GM12892 (cell line): ENCODE measurements around the gene EFNB3.

Experiments used
- POLR2A ChIP-seq: IDR thresholded peaks from 2 replicates; pipeline ENCODE4 v1.6.1; 2011; ENCODE audit warnings: low read depth, low read length, control low read depth
- TAF1 ChIP-seq: IDR thresholded peaks from 2 replicates; pipeline ENCODE4 v1.6.1; 2011; ENCODE audit warnings: low read depth, mild to moderate bottlenecking, control low read depth, low read length, borderline replicate concordance

GRCh38 chr17:7695586-7695985 lies 9.4 kb upstream of the EFNB3 start:
- TF ChIP-seq POLR2A: no peak
- TF ChIP-seq TAF1: no peak
